ENCODE results near the gene TCF12. TPM values are rescaled to one million over a fixed set of nuclear protein-coding genes. Genes with fewer than 3 reads are reported as not detected.

Gene TCF12
- total and polyA plus RNA-seq, 11 donors = 6.5 to 77.3 (median 43.5) TPM

DNA sequence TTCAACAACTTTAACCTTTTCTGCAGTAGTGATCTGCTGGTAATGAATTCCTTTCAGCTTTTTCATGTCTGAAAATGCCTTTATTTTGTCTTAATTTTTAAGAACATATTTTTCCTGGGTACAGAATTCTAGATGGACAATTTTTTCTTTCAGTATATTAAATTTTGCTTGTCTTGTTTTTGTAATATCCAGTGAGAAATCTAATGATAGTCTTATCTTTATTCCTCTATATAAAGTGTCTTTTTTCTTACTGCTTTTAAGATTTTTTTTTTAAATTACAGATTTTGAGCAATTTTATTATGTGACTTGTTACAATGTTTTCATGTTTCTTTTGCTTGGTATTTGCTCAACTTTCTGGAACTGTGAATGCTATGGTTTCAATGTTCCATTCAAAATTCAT is 38.1 kb downstream of the TCF12 start:
- H3K9me3 ChIP-seq = peaks cover 0 to 43% (median 14%) of the 10 kb centered on the region in 12 donors
- intact Hi-C loops (cut with DNase I) = no loop called here
- no peak overlapping the region for H3K4me3 ChIP-seq
- no peaks in the 10 kb centered on the region for H3K27me3 ChIP-seq
- H3K27ac ChIP-seq = no peak overlapping the region
- H3K36me3 ChIP-seq = no peaks in the 10 kb centered on the region
- ATAC-seq (no peak), DNase-seq (no peak)
- no peak for TF ChIP-seq POLR2A (IDR thresholded peaks at IDR 0.05)
- TF ChIP-seq, protein P1, sequence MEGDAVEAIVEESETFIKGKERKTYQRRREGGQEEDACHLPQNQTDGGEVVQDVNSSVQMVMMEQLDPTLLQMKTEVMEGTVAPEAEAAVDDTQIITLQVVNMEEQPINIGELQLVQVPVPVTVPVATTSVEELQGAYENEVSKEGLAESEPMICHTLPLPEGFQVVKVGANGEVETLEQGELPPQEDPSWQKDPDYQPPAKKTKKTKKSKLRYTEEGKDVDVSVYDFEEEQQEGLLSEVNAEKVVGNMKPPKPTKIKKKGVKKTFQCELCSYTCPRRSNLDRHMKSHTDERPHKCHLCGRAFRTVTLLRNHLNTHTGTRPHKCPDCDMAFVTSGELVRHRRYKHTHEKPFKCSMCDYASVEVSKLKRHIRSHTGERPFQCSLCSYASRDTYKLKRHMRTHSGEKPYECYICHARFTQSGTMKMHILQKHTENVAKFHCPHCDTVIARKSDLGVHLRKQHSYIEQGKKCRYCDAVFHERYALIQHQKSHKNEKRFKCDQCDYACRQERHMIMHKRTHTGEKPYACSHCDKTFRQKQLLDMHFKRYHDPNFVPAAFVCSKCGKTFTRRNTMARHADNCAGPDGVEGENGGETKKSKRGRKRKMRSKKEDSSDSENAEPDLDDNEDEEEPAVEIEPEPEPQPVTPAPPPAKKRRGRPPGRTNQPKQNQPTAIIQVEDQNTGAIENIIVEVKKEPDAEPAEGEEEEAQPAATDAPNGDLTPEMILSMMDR (IDR thresholded peaks at IDR 0.05) = no peak
- H3K4me1 ChIP-seq = peaks cover 0 to 24% (median 6%) of the 10 kb centered on the region in 12 donors

DNA sequence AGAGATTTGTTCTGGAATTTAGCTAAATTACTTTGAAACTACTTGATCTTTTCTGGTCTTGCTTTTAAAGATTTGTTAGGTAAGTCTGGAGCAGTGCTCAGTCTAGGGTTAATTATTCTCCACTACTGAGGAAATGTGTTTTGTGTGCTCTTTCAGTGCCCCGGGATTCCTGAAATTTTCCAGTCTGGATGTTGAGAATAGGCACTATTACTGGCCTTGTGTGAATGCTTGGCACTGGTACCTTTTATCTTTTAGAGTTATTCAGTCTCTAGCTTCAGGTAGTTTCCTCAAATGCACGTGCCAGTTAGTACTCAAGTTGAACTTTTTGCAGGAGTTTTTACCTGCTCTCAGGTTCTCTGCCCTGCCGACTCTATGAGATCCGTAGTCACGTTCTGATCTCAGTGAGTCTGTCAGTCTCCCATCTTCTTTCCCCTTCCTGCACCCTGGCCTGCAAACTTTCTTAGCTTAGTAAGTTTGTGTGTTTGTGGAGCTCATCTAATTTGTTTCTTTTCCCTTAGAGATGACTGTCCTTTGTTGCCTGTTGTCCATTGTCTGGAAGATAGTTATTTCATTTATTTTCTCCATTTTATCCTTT is 39.5 kb downstream of the TCF12 start:
- intact Hi-C loops (cut with DNase I) = no loop called here
- ATAC-seq (no peak), DNase-seq (no peak)
- Histone ChIP-seq H3K4me1 (peaks cover 0 to 23% (median 9%) of the 10 kb centered on the region in 12 donors), H3K27me3 (no peaks in the 10 kb centered on the region), H3K4me3 (no peak overlapping the region), H3K9me3 (peaks cover 0 to 43% (median 14%) of the 10 kb centered on the region in 12 donors), H3K27ac (no peak overlapping the region), H3K36me3 (no peaks in the 10 kb centered on the region)
- WGBS, 4 donors = 43 to 56% (median 51%) methylated on average over 5 of the region's 5 CpGs
- no peak for TF ChIP-seq POLR2A (IDR thresholded peaks at IDR 0.05)
- TF ChIP-seq, protein P1 (IDR thresholded peaks at IDR 0.05) = no peak

DNA sequence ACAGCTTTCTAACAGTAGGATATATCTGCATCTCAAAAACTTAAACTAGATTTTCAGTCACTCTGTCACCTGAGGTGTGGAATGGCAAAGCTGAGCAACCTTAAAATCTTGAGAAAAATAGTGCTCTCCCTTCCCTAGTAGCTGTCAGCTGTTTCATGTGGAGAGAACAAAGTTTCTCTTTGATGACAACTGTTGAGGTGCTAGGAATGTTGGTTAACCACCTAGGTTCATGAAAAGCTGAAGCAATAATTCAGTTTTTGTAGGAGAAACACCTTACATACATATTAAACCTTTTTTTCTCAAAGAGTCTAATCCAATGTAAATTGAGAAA is 40.8 kb downstream of the TCF12 start:
- no peak overlapping the region for H3K4me3 ChIP-seq
- H3K4me1 ChIP-seq = peaks cover 0 to 36% (median 19%) of the 10 kb centered on the region in 12 donors
- peaks cover 0 to 37% (median 14%) of the 10 kb centered on the region in 12 donors for H3K9me3 ChIP-seq
- DNase-seq (no peak), ATAC-seq (no peak)
- TF ChIP-seq, protein P1 (IDR thresholded peaks at IDR 0.05) = no peak
- TF ChIP-seq POLR2A (IDR thresholded peaks at IDR 0.05) = no peak
- no peaks in the 10 kb centered on the region for H3K36me3 ChIP-seq
- H3K27ac ChIP-seq = no peak overlapping the region
- intact Hi-C loops (cut with DNase I) = no loop called here
- no peaks in the 10 kb centered on the region for H3K27me3 ChIP-seq

DNA sequence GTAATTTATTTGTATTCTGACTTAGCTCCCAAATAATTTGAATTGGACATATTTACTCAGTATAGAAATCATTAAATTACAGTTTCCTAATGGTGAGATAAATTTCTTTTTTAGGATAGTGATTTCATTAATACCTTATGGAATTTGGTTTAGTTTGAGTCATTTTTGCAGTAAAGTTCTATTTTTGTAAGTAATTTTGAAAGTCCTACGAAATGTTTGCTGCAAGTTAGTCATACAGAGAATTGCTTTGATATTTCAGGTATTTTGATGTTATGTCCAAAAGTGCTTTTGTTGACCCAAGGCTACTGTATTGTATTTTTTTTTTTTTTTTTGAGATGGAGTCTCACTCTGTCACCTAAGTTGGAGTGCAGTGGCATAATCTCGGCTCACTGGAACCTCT is 41.7 kb downstream of the TCF12 start:
- ATAC-seq = no peak
- peaks cover 0 to 45% (median 23%) of the 10 kb centered on the region in 12 donors for H3K4me1 ChIP-seq
- TF ChIP-seq, protein P1 (IDR thresholded peaks at IDR 0.05) = no peak
- no peak for TF ChIP-seq POLR2A (IDR thresholded peaks at IDR 0.05)
- WGBS, 4 donors = 96 to 99% (median 98%) methylated on average over 2 of the region's 2 CpGs
- H3K4me3 ChIP-seq = no peak overlapping the region
- intact Hi-C loops (cut with DNase I) = no loop called here
- H3K36me3 ChIP-seq = no peaks in the 10 kb centered on the region
- H3K27me3 ChIP-seq = no peaks in the 10 kb centered on the region
- peaks cover 0 to 28% (median 14%) of the 10 kb centered on the region in 12 donors for H3K9me3 ChIP-seq
- H3K27ac ChIP-seq = no peak overlapping the region
- DNase-seq = no peak
